DLD1 (cell line): ENCODE data around the gene DDX55.

Experiments
- in situ Hi-C: cut with HindIII; loops from 2 replicates; pipeline ENCODE4 v1.10.0; 2017; ENCODE audit warnings: low sequenced_read_pairs

DDX55 gene

DNA sequence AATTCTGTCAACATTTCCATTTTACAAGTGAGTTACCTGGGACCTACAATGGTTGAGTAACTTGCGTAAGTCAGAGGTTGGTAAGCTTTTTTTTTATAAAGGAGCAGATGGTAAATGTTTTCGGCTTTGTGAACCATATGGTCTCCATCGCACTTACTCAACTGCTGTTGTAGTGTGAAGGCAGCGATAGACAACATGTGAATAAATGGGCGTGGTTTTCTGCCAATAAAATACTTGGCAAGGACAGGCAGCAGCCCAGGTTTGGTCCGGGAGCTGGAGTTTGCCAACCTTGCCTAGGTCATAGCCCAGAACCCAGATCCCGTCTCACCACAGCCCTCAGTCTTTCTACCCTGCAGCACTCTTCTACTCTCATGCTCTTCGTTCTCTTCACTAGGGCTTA is 6.3 kb downstream of the DDX55 start:
- in situ Hi-C loops = no loop called here

DNA sequence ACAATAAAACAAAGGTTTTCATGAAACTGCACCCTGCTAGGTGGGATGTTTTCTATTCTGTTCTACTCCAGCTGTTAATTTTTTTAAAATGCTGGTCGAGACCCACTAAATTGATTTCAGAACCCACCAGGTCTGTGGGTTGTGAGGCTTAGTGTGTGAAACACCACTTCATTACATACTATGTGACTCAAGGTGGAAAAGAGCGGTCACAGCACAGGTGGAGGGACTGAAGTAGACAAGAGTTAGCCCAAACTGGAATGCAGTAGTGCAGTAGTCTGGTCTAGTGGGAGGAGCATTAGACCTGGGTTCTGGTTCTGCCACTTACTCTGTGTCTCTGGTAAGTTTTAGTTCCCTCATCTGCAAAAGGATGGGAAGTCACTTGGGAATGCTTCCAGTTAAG is 12.2 kb downstream of the DDX55 start:
- in situ Hi-C loops = no loop called here

DNA sequence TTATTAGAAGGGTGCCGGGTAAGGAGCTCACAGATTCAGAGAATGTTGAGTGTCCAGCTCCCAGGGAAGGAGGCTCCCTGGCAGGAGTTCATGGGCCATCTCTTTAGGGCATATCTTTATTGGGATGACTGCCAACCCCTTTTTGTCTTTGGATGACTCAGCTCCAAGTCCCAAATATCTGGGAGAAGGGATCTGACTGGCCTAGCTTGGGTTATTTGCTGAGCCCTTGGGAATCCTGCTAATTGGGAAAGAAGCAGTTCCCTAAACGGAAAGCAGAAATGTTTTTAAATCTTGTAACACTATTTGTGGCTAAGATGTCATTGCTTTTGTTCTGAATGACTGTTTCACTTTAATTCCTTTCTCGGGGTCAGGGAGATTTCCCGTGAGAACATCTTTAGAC is 12.6 kb downstream of the DDX55 start:
- in situ Hi-C loops = no loop called here

DNA sequence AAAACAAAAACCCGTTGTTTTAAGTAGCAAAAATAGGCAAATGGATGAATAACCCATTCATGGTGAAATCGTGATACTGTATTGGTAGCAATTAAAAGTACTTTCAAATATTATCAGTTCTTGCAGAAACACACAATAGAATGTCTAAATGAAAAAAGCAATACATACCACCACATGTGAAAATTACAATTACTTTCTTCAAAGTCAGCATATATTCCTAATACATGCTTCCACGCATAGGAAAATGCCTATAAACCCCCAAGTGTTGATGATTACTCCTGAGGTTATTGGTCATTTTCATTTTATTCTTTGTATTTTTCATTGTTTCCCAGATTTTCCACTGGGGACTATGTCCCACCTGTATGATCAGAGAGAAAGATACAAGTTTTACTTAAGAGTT is 15.2 kb downstream of the DDX55 start:
- in situ Hi-C loops = no loop called here

DNA sequence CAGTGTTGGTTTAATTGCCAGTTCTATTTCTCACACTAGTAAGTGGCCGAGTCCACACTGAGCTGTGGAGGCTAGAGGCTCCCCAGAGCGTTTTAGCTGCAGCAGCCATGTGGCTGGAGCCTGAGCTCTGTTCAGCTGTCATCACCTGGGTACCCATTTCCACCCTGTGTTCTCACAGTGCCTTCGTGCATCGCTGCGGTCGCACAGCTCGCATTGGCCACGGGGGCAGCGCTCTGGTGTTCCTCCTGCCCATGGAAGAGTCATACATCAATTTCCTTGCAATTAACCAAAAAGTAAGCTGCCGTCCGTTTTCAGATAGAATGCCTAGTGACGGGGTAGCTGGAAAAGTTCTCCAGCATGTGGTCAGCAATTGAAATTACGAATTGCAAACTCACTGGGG is 15.7 kb downstream of the DDX55 start:
- in situ Hi-C loops = no loop called here

DNA sequence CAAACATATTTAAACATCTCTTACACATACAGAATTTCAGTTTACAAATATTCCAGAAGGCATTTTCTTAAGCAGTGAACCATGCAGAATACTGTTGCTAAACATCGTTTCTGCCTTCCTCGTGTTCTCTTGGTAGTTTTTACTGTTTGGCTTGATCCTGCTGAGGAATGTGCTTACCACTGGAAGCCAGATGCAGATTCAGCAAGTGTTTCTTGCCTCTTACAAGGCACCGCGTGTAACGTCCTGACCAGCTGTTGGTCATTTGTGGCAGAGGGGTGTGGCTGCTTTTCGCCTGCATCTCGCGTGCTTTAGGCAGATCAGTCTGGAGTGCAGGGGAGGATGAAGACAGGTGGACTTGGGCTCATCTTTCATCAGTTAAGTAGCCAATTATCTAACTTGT is 19.2 kb downstream of the DDX55 start:
- in situ Hi-C loops = no loop called here

DNA sequence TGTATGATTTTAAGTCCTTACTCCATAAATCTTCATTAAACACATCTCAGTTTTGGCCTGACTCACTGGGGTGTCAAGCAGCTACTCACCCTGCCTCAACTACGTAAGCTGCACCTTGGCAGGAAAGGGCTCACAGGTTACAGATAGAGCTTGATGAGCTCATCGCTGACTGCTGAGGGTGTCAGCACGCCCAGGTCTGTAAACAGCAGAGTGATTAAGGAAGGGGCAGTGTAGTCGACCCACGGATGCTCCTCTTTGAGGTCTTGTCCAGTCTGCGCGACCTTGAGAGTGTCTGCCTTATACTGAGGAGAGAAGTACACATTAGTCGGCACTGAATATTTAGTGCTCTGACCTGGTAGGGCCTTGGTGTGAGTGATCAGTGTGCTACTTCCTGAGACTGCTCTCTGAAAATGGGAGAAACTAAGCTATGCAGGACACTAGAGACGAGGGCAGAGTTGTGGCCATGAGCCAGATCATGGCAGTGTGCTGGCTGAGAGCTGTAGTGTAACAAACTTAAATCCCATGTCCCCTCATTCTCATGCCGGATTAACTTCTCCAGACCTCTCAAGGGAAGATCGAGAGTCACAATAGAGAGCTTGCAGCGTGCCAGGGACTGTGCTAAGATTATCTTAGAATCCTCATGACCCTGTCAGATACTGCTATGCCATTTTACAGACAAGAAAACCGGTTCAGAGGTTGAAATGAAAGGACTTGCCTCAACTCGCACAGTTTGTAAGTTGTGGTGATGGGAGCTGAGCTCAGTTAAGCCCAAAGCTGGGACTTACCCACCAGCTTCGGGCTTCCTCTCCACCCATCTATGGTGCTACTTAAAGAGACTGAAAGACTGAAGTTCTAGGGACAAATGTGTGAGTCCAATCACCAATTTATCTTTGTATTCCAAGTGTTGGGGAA is 20.0 kb downstream of the DDX55 start:
- in situ Hi-C loops = no loop called here

DNA sequence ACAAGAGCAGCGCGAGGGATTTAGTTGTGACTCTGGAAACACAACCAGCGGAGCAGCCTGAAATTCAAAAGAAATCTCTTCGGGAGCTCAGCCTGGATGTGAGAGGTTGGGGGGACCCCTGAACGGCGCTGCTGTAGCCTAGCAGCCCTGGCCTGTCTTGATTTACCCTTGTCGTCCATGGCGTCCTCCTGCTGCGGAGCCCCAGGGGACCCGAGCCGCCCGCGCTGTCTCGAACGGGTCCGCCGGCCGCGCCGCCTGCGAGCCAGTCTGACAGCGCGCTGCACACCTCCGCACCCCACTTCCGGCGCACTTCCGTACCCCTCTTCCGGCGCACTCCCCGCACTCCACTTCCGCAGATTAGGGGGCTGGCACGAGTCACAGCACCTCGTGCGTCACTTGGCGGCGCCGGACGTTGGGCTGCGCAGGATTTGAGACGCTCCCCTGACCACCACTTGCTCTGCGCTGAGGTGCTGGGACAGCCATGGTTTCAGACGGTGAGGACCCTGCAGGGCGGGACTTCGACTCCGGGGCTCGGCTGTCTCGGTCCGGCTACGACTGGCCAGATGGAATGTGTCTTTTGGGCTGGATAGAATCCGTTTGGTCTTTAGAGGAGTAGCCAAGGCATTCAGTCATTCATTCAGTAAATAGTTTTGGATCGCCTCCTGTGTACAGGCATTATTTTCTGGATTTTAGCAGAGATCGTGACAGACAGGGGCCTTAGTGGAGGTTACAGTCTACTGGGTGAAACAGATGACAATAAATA is 31.7 kb downstream of the DDX55 start, which contains the start of the genes EIF2B1 and GTF2H3:
Gene EIF2B1, minus strand, starts transcription at position 308 of the 763 bp plus-strand sequence. Its CDS starts 129 bp downstream, at position 179.
Gene GTF2H3, plus strand, starts transcription at position 451 of the 763 bp plus-strand sequence. Its CDS starts 31 bp downstream, at position 482.
- in situ Hi-C loops = no loop called here

DNA sequence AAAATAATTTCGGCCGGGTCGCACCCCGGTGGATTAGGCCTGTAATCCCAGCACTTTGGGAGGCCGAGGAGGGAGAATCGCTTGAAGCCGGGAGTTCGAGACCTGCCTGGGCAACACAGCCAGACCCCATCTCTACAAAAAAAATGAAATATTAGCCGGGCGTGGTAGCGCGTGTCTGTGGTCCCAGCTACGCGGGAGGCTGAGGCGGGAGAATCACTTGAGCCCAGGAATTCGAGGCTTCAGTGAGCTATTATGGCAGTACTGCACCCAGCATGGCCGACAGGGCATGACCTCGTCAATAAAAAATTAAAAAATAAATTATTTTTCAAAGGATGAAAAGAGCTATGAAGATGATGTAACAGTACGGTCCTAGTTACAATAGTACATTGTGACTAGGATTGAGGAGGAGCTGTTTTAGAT is 32.3 kb downstream of the DDX55 start:
- in situ Hi-C loops = no loop called here

DNA sequence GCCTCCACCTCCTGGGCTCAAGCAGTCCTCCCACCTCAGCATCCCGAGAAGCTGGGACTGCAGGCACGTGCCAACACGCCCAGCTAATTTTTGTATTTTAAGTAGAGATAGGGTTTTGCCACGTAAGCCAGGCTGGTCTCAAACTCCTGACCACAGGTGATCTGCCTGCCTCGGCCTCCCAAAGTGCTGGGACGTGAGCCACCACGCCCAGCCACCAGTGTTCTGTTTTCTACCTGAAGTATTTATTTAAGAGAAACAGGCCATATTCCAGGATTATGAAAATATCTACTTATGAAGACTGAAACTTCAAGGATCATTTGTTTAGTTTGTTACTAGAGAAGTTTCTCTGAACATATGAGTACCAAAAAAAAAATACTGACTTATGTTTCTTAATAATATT is 42.0 kb downstream of the DDX55 start:
- in situ Hi-C loops = no loop called here

DNA sequence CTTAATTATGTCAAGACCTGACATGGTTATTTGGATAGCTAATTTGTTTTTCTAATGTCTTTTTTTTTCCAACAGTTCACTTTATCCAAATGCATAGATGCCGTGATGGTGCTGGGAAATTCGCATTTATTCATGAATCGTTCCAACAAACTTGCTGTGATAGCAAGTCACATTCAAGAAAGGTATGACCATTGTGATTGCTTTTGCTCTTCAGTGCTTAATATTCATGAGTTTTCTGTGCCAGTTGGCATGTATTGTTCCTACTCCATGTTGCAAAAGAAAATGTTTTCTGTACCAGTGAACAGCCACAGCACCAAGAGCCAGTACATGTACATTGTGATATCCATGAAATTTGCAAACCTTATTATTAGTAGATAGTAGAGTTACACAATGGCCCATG is 43.5 kb downstream of the DDX55 start:
- in situ Hi-C loops = no loop called here

DNA sequence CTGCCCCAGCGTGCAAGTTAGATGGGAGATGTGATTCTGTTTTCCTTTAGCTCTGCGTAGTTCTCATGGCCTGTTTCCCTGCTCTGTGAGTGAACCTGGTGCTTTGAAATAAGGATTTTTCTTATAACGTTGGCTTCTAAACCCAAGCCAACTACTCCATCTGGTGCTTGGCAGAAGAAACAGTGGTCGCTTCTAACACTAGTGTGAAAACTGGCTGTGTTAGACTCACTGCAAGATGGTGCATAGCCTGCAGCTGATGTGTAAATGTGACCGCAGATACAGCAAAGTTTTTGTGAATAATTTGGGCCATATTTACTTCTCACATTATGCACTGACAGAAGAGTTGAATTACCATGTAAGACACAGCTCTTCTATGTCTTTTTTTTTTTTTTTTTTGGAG is 44.0 kb downstream of the DDX55 start:
- in situ Hi-C loops = no loop called here

DNA sequence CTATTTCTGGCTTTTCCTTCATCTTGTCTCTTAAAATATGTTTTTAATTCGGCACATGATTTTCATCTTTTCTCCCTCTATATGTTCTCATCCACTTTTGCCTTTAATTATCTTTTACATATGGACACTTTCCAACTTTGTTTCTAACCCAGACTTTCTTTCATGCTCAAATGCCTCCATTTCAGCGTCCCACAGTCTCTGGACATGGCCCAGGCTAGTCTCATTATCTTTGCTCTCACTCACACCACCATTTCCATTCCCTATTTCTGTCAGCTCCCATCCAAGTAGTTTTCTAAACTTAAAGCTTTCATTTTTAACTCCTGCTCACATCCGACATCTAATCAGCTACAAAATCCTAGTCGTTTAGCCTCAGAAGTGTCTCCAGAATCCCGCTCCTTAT is 46.5 kb downstream of the DDX55 start:
- in situ Hi-C loops = no loop called here

DNA sequence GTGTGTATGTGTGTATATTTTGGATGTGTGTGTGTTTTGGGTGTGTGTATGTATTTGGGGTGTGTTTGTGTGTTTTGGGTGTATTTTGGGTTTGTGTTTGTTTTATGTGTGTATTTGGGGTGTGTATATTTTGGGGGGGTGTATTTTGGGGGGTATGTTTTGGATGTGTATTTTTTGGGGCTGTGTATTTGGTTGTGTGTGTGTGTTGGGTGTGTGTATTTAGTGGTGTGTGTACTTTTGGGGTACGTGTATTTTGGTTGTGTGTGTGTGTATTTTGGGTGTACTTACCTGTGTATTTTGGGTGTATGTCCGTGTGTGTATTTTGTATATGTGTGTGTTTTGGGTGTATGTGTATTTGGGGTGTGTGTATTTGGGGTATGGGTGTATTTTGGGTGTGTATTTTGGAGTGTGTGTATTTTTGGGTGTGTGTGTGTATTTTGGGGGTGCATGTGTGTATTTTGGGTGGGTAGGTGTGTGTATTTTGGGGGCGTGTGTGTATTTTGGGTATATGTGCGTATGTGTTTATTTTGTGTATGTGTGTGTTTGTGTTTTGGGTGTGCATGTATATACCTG is 52.3 kb downstream of the DDX55 start:
- in situ Hi-C loops = no loop called here

DNA sequence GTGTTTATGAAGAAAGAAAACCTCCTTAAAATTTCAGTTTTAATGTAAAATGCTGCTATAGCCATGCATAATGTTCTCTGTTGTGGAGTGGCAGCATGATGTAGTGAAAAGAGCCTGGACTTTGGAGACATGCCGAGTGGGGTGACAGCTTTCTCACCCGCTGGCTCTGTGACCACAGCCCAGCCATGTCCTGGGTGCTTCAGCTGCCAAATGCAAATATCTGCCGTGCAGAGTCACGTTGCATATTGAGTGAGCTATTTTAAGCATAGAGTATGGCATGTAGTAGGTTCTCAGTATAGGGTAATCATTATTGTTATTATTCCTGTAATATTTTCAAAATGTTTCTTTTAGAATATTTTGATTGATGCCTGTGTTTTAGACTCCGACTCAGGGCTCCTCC is 53.5 kb downstream of the DDX55 start:
- in situ Hi-C loops = no loop called here

DNA sequence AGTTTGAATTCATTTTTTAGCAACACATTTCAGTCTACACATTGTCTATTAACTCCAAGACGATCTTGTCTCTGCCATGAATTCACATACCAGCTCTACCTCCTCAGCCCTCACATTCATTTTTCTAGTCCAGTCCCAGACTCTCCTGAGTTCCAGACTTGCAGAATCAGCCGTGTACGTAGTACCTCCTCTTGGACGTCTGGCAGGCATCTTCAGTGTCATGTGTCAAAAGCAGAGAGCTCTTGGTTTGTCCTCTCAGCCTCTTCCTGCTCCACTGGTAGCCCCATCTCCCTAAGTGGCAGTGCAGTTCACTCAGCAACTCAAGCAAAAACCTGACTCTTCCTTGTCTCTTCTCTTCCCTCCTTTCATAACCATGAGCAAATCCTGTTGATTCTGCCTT is 54.5 kb downstream of the DDX55 start:
- in situ Hi-C loops = no loop called here

DNA sequence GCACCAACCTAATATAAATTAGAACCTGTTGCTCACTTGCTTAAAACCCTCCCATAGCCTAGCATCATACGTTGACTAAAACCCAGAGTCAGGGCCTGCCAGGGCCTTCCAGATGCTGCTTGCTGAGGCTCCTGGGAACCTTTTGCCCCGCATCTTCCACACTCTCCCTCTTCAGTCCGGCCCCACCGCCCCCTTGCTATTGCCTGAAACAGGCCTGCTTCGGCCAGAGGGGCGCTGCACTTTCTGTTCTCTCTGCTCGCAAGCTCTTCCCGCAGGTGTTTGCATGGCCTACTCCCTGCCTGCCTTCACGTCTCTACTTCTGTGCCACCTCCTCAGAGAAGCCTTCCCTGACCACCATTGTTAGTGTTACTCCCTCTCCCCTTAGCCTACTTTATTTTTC is 55.3 kb downstream of the DDX55 start:
- in situ Hi-C loops = no loop called here

DNA sequence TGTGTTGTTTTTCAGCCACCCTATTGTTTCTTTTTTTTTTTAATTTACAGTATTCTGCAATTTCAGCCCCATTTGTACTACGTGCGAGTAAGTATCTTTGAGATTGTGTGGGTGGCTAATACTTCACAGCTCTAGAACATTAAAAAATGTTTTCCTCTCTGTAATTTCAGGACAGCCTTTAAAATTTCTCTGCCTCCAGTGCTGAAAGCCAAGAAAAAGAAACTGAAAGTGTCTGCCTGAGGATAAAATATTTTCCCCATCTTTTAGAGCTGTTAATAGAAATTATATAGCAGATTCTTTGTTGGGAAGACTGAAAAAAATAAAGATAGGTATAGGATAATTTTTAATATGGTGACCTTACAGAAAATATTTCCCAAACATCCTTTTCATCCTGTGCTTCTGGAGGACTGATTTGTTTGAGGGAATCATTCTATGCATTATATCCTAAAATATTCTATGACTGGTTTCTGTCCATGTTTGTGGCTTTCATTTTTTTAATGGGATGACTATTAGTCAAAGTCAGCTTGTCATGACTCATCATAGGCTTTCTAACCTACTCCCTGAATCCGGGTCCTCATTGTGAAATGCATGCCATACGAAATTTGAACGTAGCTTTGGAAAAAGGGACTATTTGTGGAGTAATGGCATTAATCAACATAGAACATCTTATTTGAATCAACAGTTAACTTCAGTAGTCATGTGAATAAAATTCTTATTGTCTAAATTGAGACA is 58.3 kb downstream of the DDX55 start:
- in situ Hi-C loops = no loop called here

DNA sequence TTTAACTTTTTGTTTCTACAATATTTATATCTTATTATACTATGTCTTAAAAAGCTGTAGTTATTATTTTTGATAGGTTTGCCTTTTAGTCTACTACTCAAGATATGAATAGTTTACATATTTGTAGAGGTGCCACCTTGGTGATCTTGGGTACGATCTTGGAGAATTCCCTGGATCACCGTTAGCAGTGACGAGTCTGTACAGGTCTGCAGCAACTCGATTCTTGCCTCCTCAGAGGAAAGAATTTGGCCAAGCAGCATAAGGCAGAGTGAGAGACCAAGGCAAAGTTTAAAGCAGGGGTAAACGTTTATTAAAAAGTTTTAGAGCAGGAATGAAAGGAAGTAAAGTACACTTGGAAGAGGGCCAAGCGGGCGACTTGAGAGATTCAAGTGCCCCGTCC is 65.9 kb downstream of the DDX55 start:
- in situ Hi-C loops = no loop called here
